ENCODE measurements around the gene ZFP3.
"Not testable (repeated sequence)": the region's sequence is repeated elsewhere in the genome, so short reads cannot be mapped to it uniquely, and the experiment has no call there.

Gene ZFP3

GRCh38 chr17:5078106-5079028 lies at the start of gene ZFP3:
ZFP3 (plus strand) TSS chr17:5078467; CDS start chr17:5091505, 13,038 bp downstream.
- DNase-seq = peak; percentile 81

DNA sequence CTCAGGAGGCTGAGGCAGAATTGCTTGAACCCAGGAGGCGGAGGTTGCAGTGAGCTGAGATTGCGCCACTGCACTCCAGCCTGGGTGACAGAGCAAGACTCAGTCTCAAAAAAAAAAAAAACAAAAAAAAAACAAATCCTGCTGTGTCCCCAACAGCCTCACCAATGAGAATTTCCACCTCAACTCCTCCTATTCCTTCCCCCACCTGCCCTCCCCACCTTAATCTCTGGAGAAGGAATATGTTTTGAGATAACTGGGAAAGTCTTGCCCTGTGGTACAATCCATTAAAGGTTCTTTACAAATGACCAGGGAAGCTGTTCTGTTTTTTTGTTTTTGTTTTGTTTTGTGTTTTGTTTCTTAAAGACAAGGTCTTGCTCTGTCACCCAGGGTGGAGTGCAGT lies 48.1 kb upstream of the ZFP3 start:
- not testable (repeated sequence) for DNase-seq

DNA sequence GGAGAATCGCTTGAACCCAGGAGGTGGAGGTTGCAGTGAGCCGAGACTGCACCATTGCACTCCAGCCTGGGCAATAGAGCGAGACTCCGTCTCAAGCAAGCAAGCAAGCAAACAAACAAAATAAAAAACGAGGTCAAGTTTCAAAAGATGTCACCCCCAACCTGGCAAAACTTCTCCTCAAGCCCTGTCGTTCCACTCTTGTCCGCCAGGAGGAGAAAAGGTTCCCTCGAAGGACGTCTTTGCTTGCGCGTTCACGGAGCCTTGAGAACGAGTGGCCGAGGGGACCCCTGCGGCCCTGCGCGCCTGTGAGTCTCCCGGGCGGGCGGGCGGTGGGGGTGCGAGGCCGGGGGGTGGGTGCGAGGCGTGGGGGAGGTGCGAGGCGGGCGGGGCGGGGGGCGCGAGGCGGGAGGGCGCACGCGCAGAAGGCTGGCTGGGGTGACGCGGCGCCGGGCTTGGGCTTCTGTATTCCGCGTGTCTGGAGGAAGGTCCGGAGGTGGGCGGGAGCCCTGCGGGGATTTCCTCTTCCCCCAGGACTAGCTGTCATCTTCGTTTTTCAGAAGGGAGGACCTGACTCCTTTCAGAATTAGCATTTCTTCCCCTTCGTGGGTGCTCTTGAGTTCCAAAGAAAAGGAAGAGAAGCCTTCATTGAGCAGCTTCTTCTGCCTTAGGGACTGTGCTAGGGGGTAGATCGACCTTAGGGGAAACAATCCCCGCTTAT lies 46.7 kb upstream of the ZFP3 start:
- peak; percentile 81 for DNase-seq

DNA sequence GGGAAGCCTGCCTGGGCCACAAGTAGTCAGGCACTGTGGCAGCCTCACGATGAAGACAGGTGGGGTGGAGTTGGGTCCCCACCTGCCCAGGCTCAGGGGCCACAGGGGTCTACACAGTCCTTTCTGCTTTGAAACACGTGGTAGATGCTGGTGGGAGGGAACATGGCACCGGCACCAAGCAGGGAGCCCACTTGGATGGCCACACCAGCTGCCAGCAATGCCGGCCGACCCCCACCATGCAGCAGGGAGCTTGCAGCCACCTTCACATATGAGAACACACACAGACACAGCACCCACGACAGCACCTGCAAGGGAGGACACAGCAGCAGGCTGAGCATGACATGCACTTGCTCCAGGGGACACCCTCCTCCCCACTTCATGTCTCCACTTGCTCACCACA lies 45.4 kb upstream of the ZFP3 start:
- no peak for DNase-seq

DNA sequence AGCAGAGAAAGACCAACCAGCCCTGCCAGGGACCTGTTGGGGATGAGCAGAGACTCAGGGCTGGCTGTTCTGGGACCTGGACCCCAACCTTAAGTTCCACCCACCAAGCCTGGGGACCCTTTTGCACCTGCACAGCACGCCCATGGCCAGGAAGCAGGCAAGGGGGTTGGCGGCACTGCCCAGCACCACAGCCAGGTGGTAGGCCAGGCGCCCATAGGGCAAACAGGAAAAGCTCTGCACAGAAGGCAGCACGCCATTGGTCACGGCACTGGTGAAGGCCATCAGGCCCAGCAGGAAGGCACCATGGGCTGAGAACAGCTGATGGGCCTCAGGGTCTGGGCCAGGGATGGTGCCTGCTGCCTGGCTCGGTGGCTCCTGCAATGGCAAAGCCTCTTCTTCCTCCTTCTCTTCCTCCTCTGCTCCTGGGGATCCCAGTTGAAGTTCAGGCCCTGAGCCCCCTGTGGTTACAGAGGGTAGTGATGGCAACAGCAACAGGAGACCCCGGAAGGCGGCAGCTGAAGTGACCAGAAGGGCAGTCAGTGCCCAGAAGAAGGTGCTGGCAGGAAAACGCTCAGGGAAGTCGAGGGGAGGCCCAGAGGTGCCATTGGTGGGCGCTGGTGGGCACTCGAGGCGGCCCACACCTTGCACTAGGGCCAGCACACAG lies 44.8 kb upstream of the ZFP3 start:
- DNase-seq = no peak

GRCh38 chr17:5034063-5034462 lies 44.2 kb upstream of the ZFP3 start:
- no peak for DNase-seq

DNA sequence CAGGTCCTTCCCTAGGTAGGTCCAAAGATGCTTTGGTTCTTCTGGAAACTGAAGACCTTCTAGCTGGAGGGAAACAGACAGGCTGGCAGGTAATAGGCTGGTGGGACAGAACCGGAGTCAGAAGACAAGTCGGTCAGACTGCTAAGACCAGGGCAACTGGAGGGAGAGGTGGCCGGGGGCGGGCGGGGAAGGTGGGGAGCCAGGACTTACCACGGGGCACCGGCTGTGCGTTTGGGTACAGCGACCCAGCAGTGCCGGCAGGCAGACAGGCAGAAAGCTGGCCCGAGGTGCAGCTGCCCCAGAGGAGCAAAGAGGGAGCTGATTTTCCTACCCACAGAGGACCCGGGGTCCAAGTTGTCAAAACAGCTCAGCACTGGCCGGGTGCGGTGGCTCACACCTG lies 43.6 kb upstream of the ZFP3 start:
- no peak for DNase-seq

- DNase-seq = no peak
Observed at GRCh38 chr17:5035315-5035714, 43.0 kb upstream of the ZFP3 start, which contains the start of gene SLC52A1. SLC52A1 (minus strand) TSS chr17:5035426; CDS start chr17:5034606, 820 bp downstream.

GRCh38 chr17:5042157-5043022 lies 35.9 kb upstream of the ZFP3 start:
- no peak for DNase-seq

GRCh38 chr17:5043524-5043923 lies 34.7 kb upstream of the ZFP3 start:
- no peak for DNase-seq

- DNase-seq = no peak
Observed at GRCh38 chr17:5044630-5045029, 33.6 kb upstream of the ZFP3 start.

DNA sequence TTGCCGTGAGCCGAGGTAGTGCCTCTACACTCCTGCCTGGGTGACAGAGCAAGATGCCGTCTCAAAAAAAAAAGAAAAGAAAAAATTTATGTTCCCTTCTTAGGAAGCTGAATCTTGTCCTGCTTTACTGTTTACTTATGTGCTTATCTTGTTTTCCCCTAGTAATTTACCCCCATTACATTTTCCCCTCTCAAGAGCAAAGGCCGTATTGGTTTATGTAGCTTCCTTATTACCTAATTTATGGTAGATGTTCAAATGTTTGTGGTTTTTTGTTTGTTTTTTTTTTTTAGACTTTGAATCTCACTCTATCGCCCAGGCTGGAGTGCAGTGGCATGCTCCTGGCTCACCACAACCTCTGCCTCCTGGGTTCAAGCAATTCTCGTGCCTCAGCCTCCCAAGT lies 32.8 kb upstream of the ZFP3 start:
- no peak for DNase-seq

DNA sequence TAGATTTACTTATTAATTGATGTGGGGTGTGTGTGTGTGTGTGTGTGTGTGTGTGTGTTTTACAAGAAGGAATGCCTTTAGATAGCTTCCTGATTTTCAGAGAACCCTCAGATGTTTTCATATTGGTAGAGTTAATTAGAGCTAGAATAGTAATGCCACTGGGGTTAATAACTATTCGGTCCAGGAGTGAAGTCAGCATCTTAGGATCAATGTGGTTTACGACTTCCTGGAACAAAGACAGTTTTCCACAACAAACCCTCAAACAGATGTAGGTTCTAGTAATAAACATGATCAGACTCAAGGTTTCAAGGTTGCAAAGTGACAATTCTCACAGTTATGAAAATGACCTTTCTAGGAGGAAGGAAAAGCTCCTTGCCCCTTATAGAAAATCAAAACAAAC lies 30.8 kb upstream of the ZFP3 start:
- DNase-seq = no peak

GRCh38 chr17:5049314-5049841 lies 28.9 kb upstream of the ZFP3 start:
- DNase-seq = no peak

GRCh38 chr17:5050278-5050677 lies 28.0 kb upstream of the ZFP3 start:
- DNase-seq = no peak

DNA sequence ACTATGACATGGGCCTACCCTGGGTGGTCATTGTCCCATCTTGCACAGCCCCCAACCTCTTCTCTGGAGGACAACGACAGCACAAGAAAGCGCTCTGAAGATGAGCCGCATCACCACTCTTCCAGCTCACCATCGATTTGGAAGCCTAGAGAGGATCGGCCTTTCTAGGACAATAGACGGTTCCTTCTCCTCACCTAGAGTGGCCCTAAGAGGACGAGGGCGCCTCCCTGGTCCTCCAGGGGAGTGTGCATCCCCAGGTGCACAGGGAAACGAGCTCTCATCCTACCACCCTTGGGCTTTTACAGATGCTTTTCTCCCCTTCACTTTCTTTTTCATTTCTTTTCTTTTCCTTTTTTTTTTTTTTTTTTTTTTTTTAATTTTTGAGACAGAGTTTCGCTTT lies 22.7 kb upstream of the ZFP3 start:
- no peak for DNase-seq

- DNase-seq = no peak
Observed at GRCh38 chr17:5065227-5065744, 13.0 kb upstream of the ZFP3 start.

DNA sequence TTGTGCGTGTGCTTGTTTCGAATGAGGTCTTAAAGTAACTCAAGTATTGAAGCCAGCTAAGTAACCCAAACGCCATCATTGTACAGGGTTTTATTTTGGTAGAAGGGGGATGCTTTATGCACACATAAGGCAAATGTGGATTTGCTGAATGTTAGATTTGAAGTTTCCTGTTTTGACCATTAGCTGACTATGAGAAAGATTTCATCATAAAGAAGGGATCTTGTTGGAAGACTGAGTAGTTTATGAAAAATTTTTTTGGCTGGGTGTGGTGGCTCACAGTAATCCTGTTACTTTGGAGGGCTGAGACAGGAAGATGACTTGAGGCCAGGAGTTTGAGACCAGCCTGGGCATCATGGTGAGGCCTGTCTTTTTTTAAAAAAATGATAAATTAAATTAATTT lies 10.0 kb upstream of the ZFP3 start:
- no peak for DNase-seq

DNA sequence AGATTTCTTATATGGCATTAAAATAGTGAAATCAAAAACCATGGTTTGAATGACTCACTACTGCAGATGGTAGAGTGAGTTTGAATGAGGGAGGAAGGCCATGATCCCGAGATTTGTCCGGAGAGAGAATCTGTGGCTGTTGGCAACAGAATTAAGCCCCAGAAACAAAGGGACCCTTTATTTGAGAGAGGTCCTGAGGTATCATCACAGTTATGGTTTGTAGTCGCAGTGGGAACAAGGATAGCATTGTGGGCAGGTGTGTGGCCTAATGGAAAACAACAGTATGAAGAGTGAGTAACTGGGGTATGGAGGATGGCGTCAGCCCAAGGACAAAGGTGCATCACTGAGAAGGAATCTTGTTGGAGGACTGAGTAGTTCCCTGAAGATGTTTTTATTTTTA lies 8.5 kb upstream of the ZFP3 start:
- no peak for DNase-seq

- not testable (repeated sequence) for DNase-seq
Observed at GRCh38 chr17:5075472-5075871, 2.8 kb upstream of the ZFP3 start.

DNA sequence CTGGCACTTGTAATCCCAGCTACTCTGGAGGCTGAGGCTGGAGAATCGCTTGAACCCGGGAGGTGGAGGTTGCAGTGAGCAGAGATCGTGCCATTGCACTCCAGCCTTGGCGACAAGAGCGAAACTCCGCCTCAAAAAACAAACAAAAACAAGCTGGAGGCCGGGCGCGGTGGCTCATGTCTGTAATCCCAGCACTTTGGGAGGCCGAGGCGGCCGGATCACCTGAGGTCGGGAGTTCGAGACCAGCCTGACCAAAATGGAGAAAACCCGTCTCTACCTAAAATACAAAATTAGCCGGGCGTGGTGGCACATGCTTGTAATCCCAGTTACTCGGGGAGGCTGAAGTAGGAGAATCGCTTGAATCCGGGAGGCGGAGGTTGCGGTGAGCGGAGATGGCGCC lies 992 bp upstream of the ZFP3 start:
- not testable (repeated sequence) for DNase-seq

DNA sequence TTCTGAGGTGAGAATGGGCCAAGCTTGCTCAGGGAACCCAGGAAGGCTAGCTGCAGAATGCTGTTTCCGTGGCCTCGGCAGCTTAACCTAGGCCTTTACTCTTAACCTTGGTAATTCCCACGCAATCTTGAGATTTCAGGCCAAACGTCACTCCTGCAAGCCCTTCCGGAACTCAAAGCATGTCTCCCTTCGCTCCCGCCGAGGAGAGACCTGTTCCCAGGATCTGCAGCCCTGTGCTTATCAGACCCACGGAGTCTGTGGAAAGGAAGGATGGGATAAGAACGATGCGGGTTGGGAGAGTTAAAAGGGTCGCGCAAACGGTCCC lies 524 bp upstream of the ZFP3 start:
- DNase-seq = no peak

Measured in activated CD4-positive, CD25-positive, alpha-beta regulatory T cell treated with anti-CD3 and anti-CD28 coated beads, Interleukin-2, amount 50 U/mL, for 72 hours (primary cell).